GM19099 (cell line): Measurements from ENCODE around the gene KCNK18.

Experiments
- POLR2A ChIP-seq: IDR thresholded peaks from 3 replicates; pipeline ENCODE4 v1.6.1; 2011; ENCODE audit warnings: low read depth; ENCODE audit not compliant: insufficient read length; ENCODE audit errors: extremely low read depth

KCNK18 gene

DNA sequence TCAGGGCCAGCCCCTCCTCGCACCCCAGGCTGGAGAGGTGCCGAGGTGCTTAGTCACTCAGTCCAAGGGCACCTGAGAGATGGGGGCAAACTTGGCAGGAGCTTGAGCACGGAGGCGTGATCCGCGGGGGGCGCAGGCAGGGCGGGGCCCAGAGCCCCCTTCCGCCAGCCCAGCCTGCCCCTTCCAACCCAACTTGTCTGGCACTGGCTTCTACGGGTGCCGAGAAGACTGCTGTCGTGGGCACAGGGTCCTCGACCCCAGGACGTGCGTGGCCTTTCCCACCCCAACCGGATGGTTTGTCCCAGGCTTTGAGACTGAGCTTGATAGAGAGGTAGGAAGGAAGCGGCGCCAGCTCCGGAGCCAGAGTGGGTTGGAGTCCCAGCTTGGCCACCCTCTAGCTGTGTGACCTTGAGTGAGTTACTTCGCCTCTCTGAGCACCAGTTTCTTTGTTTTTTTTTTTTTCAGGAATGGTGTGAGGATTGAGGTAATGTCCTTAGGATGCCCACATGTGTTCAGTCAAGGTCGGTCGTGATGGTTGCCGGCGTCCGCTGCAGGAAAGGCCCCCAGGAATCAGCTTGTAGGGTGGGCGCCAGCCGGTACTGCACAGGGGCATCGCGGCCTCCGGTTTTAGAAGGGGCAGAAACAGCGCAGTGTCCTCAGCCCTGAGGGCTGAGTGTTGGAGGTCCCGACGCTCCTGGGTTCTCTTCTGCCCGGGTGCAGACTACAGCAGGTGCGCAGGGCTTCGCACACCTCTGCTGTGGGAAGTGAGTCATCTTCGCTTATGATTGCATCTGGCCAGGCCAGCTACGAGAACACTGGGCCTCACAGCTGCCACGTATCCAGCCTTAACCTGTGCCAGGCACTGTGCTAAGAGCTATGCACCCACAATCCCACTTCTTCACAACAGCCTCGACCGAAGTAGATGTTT lies 30.6 kb upstream of the KCNK18 start:
- TF ChIP-seq POLR2A, result no peak

GRCh38 chr10:117167346-117167788 lies 29.9 kb upstream of the KCNK18 start:
- TF ChIP-seq POLR2A, result no peak

GRCh38 chr10:117167789-117168674 lies 29.3 kb upstream of the KCNK18 start:
- no peak for TF ChIP-seq POLR2A

DNA sequence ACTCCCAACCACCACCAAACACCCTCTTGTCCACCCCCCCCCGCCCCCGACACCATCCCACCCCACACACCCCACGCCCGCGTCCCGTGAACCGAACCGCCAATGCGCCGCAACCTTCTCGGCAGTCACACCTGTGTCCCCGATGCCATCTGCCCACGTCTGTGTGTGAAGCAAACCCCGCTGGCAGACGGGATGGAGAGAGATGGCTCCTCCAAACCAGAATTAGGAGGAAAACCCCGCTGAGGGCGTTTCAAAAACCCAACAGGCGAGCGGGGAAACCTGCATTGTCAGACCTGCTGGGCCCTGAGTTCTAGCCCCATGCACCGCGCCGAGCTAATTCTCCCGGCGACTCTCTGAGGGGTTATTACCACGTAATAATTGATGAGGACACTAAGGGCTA lies 28.6 kb upstream of the KCNK18 start:
- TF ChIP-seq POLR2A, result no peak

DNA sequence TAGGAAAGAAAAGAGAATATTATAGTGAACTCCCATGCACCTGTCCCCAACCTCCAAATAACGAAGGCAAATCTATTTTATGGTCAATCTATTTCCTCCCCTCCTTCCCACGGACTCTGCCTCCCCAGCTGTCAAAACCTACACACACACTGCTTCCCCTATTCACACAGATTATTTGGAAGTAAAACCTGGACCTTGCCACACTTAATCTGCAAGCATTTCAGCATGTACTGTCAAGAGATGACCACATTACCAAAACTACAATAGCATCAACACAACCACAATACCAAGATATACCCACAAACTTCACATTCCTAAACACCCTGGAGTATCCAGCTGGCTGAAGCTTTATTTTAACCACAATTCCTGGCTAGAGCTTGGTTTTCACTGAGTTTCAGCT lies 27.8 kb upstream of the KCNK18 start:
- TF ChIP-seq POLR2A, result no peak

- no peak for TF ChIP-seq POLR2A
Measured at GRCh38 chr10:117170244-117170643, 27.0 kb upstream of the KCNK18 start.

DNA sequence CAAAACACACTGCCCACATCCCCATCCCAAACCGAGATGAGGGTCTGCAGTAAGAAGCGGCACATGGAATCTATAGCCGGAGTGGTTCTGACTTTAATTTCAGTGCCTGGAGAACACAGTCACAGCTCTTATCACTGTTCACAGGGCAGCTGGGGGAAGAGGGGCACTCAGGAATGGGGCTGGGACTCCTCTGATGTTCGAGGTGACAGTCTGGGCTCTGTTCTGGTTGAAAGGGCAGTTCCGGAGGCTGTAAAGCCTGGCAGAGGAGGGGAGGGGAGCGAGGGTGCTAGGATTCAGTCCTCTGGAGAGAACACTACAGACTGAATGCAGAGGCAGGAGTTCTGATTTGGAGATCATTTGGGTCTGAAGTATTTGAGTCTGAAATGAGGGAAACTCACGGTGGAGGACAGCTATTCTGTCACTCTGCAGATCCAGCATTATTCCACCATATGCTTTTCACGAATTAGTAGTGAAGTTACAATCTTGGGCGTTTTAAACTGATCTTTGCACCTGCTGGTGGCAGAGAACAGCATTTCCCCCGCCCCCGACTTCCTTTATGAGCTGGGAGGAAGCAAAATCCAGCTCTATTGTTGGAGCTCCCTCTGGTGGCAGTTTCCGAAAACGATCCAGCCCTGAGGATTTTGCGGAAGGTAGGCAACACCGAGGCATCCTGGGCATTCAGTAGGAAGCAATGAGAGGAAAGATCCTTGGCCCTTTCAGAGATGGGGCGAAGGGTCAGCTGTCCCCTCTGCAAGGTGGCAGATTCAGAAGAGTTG lies 22.7 kb upstream of the KCNK18 start:
- TF ChIP-seq POLR2A, result no peak

DNA sequence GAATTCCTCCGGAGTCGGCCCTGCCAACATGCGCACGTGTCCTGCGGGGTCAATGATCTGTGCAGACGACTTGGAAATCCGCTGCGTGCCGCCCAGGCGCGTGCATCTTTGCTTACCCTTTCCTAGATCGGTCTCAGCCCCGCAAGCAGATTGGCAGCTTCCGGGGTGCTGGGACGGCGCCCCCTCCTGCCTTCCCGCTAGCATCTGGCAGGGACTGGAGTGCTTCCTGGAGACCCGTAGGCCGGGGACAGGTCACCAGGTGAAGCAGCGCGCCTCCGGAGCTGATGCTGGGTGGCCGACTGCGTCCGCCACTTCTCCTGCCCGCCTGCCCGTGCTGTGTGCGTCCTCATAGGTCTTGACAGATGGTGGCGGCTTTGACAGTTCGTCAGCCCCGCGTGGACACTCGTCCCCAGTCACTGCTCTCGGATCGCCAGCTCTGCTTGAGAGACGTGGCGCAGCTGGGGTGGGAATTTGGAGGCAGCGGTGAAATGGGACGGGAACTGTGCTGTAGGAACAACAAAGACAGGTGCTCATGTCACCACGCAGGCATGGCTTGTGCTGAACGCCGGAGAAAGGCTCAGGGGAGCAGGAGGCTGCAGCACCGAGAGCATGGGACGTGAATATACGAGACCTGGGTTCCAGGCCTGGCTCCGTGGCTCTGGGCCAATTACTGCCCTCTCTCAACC lies 21.9 kb upstream of the KCNK18 start:
- TF ChIP-seq POLR2A, result no peak

- no peak for TF ChIP-seq POLR2A
Measured at GRCh38 chr10:117175901-117176534, 21.3 kb upstream of the KCNK18 start.

GRCh38 chr10:117178190-117178589 lies 19.1 kb upstream of the KCNK18 start:
- no peak for TF ChIP-seq POLR2A

DNA sequence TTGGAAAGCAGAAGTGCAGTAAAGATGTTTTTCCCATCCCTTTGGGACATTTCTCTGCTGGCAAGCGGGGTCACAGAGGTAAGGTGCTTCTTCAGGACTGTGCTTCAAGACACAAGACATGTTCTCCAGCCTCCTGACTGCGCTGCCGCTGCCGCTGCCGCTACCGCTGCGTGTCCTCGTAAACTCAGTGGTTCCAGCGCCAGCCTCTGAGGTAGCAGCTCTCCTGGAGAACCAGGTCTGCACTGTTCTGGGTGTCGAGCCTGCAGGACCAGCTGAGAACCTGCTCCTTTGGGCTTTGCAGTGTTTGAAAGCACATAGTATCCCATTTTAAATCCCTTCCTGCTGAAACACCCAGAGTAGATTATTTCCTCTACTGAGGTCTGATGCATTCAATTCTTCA lies 13.0 kb upstream of the KCNK18 start:
- TF ChIP-seq POLR2A, result no peak

- no peak for TF ChIP-seq POLR2A
Measured at GRCh38 chr10:117184821-117185220, 12.5 kb upstream of the KCNK18 start.

- no peak for TF ChIP-seq POLR2A
Measured at GRCh38 chr10:117186832-117187615, 10.3 kb upstream of the KCNK18 start.
